ENCODE measurements around the gene CFAP210.

Gene CFAP210

GRCh38 chr2:169673921-169674320 lies 20.3 kb downstream of the CFAP210 start:
- DNase-seq (ENCODE audit: low read depth, low spot score) = no peak

GRCh38 chr2:169673106-169673505 lies 21.1 kb downstream of the CFAP210 start:
- DNase-seq (ENCODE audit: low read depth, low spot score) = no peak

- no peak for DNase-seq (ENCODE audit: low read depth, low spot score)
These were observed 21.8 kb downstream of the CFAP210 start for GRCh38 chr2:169672406-169672805.

- DNase-seq (ENCODE audit: low read depth, low spot score) = no peak
These were observed 23.3 kb downstream of the CFAP210 start for GRCh38 chr2:169670937-169671336.

- no peak for DNase-seq (ENCODE audit: low read depth, low spot score)
These were observed 24.0 kb downstream of the CFAP210 start for GRCh38 chr2:169670215-169670651.

GRCh38 chr2:169667583-169667982 lies 26.6 kb downstream of the CFAP210 start:
- no peak for DNase-seq (ENCODE audit: low read depth, low spot score)

GRCh38 chr2:169664978-169665930 lies 29.0 kb downstream of the CFAP210 start:
- DNase-seq (ENCODE audit: low read depth, low spot score) = no peak

- no peak for DNase-seq (ENCODE audit: low read depth, low spot score)
These were observed 29.6 kb downstream of the CFAP210 start for GRCh38 chr2:169664600-169664977.

- no peak for DNase-seq (ENCODE audit: low read depth, low spot score)
These were observed 31.0 kb downstream of the CFAP210 start for GRCh38 chr2:169663247-169663646.

- DNase-seq (ENCODE audit: low read depth, low spot score) = no peak
These were observed 31.5 kb downstream of the CFAP210 start for GRCh38 chr2:169662744-169663143.

GRCh38 chr2:169661265-169661664 lies 32.9 kb downstream of the CFAP210 start:
- DNase-seq (ENCODE audit: low read depth, low spot score) = no peak

- no peak for DNase-seq (ENCODE audit: low read depth, low spot score)
These were observed 34.9 kb downstream of the CFAP210 start for GRCh38 chr2:169659320-169659719.

GRCh38 chr2:169658877-169659276 lies 35.3 kb downstream of the CFAP210 start:
- DNase-seq (ENCODE audit: low read depth, low spot score) = no peak

- no peak for DNase-seq (ENCODE audit: low read depth, low spot score)
These were observed 38.0 kb downstream of the CFAP210 start for GRCh38 chr2:169656164-169656563.

GRCh38 chr2:169653636-169654035 lies 40.6 kb downstream of the CFAP210 start:
- no peak for DNase-seq (ENCODE audit: low read depth, low spot score)

- DNase-seq (ENCODE audit: low read depth, low spot score) = no peak
These were observed 44.9 kb downstream of the CFAP210 start for GRCh38 chr2:169649278-169649677.

GRCh38 chr2:169647496-169647895 lies 46.7 kb downstream of the CFAP210 start:
- DNase-seq (ENCODE audit: low read depth, low spot score) = no peak

- DNase-seq (ENCODE audit: low read depth, low spot score) = no peak
These were observed 50.0 kb downstream of the CFAP210 start for GRCh38 chr2:169644173-169644572.

GRCh38 chr2:169641464-169641863 lies 52.7 kb downstream of the CFAP210 start:
- no peak for DNase-seq (ENCODE audit: low read depth, low spot score)

- no peak for DNase-seq (ENCODE audit: low read depth, low spot score)
These were observed 54.1 kb downstream of the CFAP210 start for GRCh38 chr2:169640104-169640503.

- DNase-seq (ENCODE audit: low read depth, low spot score) = no peak
These were observed 56.6 kb downstream of the CFAP210 start for GRCh38 chr2:169637620-169638019.

GRCh38 chr2:169636440-169637097 lies 57.6 kb downstream of the CFAP210 start:
- no peak for DNase-seq (ENCODE audit: low read depth, low spot score)

GRCh38 chr2:169625781-169626180 lies 68.4 kb downstream of the CFAP210 start:
- no peak for DNase-seq (ENCODE audit: low read depth, low spot score)
